ENCODE results near the gene ARMCX4. TPM values are rescaled to one million over a fixed set of nuclear protein-coding genes. Genes with fewer than 3 reads are reported as not detected.
"Not testable (repeated sequence)": the region's sequence is repeated elsewhere in the genome, so short reads cannot be mapped to it uniquely, and the experiment has no call there.

Gene ARMCX4
- total RNA-seq = 5.8 and 7.2 TPM in 2 replicates

DNA sequence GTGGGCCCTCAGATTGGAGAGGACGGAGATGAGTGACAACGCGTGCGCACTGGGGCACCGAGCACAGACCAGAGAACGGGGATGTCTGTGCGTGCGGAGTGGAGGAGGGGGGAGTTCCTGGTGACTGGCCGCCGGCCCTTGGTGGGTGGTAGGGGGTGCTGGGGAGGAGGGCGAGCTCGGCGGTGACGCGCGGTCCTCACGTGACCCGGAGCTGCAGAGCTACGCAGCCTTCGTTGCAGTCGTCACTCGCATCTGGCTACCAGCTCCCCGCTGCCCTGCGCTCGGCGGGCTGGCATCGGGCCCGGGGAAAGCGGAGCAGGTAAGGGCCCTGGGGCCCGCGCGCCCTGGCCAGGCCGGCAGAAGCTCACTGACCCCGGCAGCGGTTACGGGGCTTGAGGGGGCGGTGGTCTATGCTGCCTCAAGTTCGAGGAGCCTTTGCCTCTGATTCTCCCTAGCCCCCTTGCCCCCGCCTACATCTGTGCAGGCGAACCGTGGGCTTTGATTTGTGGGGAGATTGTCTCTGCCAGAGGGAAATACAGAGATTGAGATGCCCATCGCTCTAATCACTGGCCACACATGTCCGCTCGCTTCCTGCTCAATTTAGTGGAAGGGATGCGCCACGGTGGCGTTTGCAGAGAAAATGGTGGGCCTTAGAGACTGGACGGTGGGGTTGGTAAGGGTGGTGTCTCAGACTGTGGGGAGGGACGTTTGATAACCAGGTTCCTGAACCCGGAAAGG is at the start of gene ARMCX4:
Gene ARMCX4, plus strand, starts transcription at position 245 of the 738 bp plus-strand sequence. CDS start 3,134 bp downstream, outside the sequence.
- no peak for DNase-seq (ENCODE audit: extremely low read depth, low read depth, low spot score)

- no peak for DNase-seq (ENCODE audit: extremely low read depth, low read depth, low spot score)
Observed at GRCh38 chrX:101442085-101442484, 43.2 kb upstream of the ARMCX4 start.

DNA sequence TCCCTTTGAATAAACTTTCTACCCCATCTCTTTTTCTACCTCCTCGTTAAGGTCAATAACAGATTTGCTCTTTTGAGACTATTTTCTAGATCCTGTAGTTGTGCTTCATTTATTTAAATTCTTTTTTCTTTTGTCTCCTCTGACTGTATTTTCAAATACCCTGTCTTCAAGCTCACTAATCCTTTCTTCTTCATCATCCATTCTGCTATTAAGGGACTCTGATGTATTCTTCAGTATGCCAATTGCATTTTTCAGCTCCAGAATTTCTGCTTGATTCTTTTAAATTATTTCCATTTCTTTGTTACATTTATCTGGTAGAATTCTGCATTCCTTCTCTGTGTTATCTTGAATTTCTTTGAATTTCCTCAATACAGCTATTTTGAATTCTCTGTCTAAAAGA is 36.0 kb upstream of the ARMCX4 start:
- no peak for DNase-seq (ENCODE audit: extremely low read depth, low read depth, low spot score)

GRCh38 chrX:101450085-101450484 is 35.2 kb upstream of the ARMCX4 start:
- DNase-seq (ENCODE audit: extremely low read depth, low read depth, low spot score) = no peak

- DNase-seq (ENCODE audit: extremely low read depth, low read depth, low spot score) = no peak
Observed at GRCh38 chrX:101450961-101451360, 34.3 kb upstream of the ARMCX4 start.

GRCh38 chrX:101452056-101452455 is 33.2 kb upstream of the ARMCX4 start:
- DNase-seq (ENCODE audit: extremely low read depth, low read depth, low spot score) = no peak

GRCh38 chrX:101460669-101461068 is 24.6 kb upstream of the ARMCX4 start:
- no peak for DNase-seq (ENCODE audit: extremely low read depth, low read depth, low spot score)

DNA sequence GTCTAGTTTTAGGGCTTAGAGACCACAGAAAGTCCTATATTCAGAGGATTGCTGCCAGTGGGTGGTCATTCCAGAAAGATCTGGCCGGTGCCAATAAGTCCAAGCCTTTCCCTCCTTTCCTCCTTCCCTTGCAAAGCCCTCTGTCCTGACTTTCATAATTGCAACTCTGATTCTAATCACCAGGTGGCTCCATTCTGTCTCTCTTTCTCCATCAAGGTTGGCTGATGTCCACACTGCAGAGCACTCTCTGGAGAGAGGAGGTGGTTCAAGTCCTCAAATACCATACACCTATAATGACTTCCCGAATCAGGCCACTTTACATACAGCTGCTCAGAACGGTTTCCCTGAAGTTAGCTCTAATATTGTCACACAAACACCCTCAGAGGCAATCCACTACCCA is 22.4 kb upstream of the ARMCX4 start:
- no peak for DNase-seq (ENCODE audit: extremely low read depth, low read depth, low spot score)

- no peak for DNase-seq (ENCODE audit: extremely low read depth, low read depth, low spot score)
Observed at GRCh38 chrX:101478366-101478765, 6.9 kb upstream of the ARMCX4 start.

- DNase-seq (ENCODE audit: extremely low read depth, low read depth, low spot score) = no peak
Observed at GRCh38 chrX:101482296-101482695, 3.0 kb upstream of the ARMCX4 start.

DNA sequence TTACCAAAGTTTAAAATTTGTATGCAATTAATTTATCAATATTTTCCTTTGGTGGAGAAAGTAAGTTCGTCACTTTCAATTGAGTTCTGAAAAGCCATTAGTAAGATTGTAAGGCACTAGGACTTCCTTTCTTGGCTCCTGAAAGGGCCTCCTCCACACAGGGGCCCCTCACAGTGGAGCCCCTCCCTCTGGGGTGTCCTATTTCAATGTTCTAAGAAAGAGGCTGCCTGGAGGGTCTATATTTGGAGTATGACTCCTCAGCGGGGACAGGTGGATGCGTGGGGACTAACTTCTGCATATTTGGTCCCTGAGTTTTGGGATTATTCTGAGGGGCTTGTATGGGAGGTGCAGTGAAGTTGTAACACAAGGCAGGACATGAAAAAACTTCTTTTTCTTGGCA is 1.6 kb upstream of the ARMCX4 start:
- DNase-seq (ENCODE audit: extremely low read depth, low read depth, low spot score) = no peak

GRCh38 chrX:101484135-101484534 is 1.1 kb upstream of the ARMCX4 start:
- no peak for DNase-seq (ENCODE audit: extremely low read depth, low read depth, low spot score)

- no peak for DNase-seq (ENCODE audit: extremely low read depth, low read depth, low spot score)
Observed at GRCh38 chrX:101488796-101489195, 3.5 kb downstream of the ARMCX4 start.

DNA sequence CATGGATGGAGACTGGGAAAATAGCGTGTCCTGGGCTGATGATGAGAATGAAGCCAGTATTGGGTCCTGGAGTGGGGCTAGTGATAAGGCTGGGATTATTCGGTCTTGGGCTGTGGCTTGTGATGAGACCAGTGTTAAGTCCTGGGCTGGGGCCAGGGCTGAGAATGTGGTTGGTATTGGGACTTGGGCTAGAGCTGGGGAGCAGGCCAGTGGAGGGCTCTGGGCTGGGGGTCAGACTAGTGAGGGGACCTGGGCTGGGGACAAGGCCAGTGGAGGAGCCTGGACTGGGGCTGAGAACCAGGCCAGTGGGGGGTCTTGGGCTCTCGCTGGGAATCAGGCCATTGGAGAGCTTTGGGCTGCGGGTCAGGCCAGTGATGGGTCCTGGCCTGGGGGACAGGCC is 6.7 kb downstream of the ARMCX4 start:
- no peak for DNase-seq (ENCODE audit: extremely low read depth, low read depth, low spot score)

- no peak for DNase-seq (ENCODE audit: extremely low read depth, low read depth, low spot score)
Observed at GRCh38 chrX:101493225-101493624, 8.0 kb downstream of the ARMCX4 start.

- not testable (repeated sequence) for DNase-seq (ENCODE audit: extremely low read depth, low read depth, low spot score)
Observed at GRCh38 chrX:101502929-101503328, 17.7 kb downstream of the ARMCX4 start.

DNA sequence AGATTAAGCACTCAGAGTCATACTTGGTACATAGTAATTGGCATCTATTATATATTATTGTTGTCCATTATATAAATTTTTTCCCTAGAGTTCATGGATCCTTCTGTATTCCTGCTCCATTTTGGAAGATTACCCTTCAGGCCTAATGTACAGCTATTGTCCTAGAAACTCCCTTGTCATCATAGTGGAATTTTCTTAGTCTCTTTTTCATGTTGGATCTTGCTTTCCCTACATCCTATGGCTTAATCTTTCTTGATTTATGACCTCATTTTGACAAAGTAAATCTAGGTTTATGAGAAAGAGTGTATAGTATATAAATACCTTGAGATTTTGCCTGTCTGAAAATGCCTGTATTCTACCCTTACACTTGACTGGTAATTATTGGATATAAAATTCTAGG is 22.1 kb downstream of the ARMCX4 start:
- DNase-seq (ENCODE audit: extremely low read depth, low read depth, low spot score) = no peak

DNA sequence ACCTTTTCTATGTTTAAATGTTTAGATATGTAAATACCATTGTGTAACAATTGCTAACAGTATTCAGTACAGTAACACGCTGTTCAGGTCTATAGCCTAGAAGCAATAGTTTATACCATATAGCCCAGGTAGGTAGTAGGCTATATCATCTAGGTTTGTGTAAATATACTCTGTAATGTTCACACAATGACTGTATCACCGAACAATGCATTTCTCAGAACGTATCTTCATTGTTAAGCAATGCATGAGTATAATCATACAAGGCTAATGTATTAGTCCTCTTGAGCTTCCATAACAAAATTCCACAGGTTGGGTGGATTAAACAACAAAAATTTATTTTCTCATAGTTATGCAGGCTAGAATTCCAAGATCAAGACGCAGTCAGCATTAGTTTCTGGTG is 22.7 kb downstream of the ARMCX4 start:
- no peak for DNase-seq (ENCODE audit: extremely low read depth, low read depth, low spot score)

DNA sequence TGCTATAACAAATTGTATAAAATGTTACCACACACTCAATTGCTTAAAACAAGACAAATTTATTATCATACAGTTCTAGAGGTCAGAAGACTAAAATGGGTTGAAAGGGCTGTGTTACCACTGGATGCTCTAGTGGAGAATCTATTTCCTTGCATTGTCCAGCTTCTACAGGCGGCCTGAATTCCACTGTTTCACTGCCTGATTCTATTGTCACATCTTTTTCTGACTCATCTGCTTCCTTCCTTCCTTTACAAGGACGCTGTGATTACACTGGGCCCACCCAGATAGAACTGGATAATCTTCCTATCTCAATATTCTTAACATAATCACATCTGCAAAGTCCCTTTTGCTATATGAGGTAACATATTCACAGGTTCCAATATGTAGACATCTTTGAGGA is 45.7 kb downstream of the ARMCX4 start:
- no peak for DNase-seq (ENCODE audit: extremely low read depth, low read depth, low spot score)
